ENCODE results near the gene TSSC4.
A peak's percentile ranks its signal among the peaks of the same experiment; 100 is the strongest.

The TSSC4 gene

DNA sequence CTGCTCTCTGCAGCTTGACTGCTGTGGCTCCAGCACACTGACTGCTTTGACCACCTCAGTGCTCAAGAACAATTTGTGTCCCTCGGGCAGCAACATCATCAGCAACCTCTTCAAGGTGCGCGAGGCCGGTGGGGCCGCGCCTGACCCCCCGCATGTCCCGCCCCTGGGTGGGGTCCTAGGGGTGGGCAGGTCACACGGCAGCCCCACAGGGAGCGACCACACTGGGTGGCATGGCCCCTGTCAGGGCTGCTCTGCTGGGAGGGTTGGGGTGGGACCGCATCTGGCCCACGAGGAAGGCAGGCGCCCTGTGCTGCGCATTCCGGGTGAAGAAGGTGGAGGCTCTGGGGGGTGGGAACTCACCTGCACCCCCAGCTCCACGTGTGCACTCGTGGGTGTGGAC, 4.7 kb upstream of the TSSC4 start:
- no peak overlapping the region for H3K27ac Mint-ChIP-seq
- H3K9me3 Mint-ChIP-seq: no peaks in the 10 kb centered on the region
- DNase-seq: no peak
- no peaks in the 10 kb centered on the region for H3K27me3 Mint-ChIP-seq (ENCODE audit: low read depth, poor library complexity)
- peaks cover 6% of the 10 kb centered on the region for H3K4me1 Mint-ChIP-seq
- H3K4me3 Mint-ChIP-seq: no peak overlapping the region
- peaks cover 11% of the 10 kb centered on the region for H3K36me3 Mint-ChIP-seq (ENCODE audit: low read depth)
- TF ChIP-seq CTCF (IDR thresholded peaks at IDR 0.05): no peak

DNA sequence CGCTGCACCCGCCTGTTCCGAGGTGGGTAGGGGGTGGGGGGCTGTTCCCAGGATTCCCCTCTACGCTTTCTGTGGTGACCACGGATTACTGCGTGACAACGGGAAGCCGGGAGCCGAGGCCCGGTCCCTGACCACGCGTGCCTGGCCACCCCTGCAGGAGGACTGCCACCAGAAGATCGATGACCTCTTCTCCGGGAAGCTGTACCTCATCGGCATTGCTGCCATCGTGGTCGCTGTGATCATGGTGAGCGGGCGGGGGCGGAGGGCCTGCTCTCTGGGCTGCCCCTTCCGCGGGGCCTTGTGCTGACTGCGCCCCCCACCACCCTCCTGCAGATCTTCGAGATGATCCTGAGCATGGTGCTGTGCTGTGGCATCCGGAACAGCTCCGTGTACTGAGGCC, 4.1 kb upstream of the TSSC4 start:
- H3K9me3 Mint-ChIP-seq: no peaks in the 10 kb centered on the region
- peaks cover 11% of the 10 kb centered on the region for H3K36me3 Mint-ChIP-seq (ENCODE audit: low read depth)
- no peaks in the 10 kb centered on the region for H3K27me3 Mint-ChIP-seq (ENCODE audit: low read depth, poor library complexity)

GRCh38 chr11:2397005-2397404, 3.5 kb upstream of the TSSC4 start:
- Mint-ChIP-seq H3K36me3 (ENCODE audit: low read depth) (peaks cover 11% of the 10 kb centered on the region), H3K27ac (peak overlapping the region; percentile 86)

More for the DNA sequence above, 4.1 kb upstream of the TSSC4 start:
- peaks cover 10% of the 10 kb centered on the region for H3K4me1 Mint-ChIP-seq
- no peak for DNase-seq
- no peak for TF ChIP-seq CTCF (IDR thresholded peaks at IDR 0.05)
- no peak overlapping the region for H3K4me3 Mint-ChIP-seq
- H3K27ac Mint-ChIP-seq: no peak overlapping the region

DNA sequence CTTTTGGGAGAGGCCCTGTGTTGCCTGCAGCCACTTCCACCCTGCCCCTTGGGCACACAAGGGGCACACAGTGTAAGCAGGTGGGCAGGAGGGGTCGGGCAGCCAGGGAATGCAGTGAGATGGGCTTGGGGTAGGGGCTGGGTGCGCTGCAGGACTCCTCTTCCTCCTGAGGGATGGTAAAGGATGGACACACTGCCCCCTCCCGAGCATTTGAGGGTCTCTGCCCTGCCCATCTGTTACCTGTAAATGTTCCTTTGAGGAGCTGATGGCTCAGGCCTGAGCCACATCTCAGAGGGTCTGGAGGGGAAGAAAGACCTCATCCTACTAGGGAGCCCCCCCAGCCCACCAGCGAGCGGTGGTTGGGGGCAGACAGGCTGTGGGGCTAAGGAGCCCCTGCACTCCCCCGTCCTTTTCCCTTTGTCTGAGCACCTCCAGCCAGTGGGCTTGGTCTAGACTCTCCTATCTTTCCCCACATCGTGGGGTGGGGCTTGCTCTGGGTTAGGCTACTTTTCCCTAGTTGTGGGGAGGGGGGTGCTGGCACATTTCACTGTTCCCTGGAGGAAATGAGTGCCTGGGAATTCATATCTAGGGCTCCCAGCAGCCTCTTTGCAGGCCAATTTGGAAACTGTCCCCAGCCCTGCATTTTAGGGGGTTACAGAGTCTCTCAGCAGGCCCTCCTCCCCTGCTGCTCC, 1.7 kb upstream of the TSSC4 start:
- Mint-ChIP-seq H3K27ac (peak overlapping the region; percentile 93), H3K4me1 (peaks cover 25% of the 10 kb centered on the region), H3K27me3 (ENCODE audit: low read depth, poor library complexity) (no peaks in the 10 kb centered on the region), H3K9me3 (no peaks in the 10 kb centered on the region), H3K4me3 (peak overlapping the region; percentile 92), H3K36me3 (ENCODE audit: low read depth) (peaks cover 11% of the 10 kb centered on the region)
- no peak for TF ChIP-seq CTCF (IDR thresholded peaks at IDR 0.05)
- DNase-seq: no peak

More at GRCh38 chr11:2397005-2397404, 3.5 kb upstream of the TSSC4 start:
- Mint-ChIP-seq H3K9me3 (no peaks in the 10 kb centered on the region), H3K4me3 (no peak overlapping the region), H3K27me3 (ENCODE audit: low read depth, poor library complexity) (no peaks in the 10 kb centered on the region), H3K4me1 (peaks cover 15% of the 10 kb centered on the region)
- TF ChIP-seq CTCF (IDR thresholded peaks at IDR 0.05): no peak
- DNase-seq: no peak

DNA sequence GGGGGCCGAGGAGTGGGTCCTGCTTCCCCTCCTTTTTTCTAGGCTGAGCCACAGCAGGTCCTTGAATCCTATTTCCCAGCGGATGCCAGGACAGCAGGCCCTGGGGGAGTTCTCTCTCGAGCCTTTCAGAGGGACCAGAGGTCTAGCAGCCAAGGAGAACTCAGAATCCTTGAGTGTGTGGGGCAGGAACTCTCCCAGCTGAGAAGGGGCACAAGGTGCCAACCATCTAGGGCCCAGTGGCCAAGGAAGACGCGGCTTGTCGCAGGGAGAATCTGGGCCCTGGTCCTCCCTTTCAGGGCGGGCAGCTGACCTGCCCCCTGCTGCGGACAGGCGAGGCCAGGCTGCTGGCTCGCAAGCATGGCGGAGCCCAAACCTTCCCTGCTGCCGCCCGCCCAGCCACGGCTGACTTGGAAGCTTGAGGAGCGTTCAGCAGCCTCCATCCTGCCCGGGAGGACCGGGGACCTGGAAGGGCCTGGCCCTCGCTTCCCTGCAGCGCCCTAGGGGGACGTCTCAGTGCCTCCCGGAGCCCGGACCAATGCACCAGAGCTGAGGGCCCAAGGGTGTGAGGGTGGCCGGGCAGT, 972 bp upstream of the TSSC4 start:
- H3K4me3 Mint-ChIP-seq: peak overlapping the region; percentile 92
- peak; percentile 52 for DNase-seq
- peaks cover 11% of the 10 kb centered on the region for H3K36me3 Mint-ChIP-seq (ENCODE audit: low read depth)
- no peak for TF ChIP-seq CTCF (IDR thresholded peaks at IDR 0.05)
- no peaks in the 10 kb centered on the region for H3K9me3 Mint-ChIP-seq
- peaks cover 29% of the 10 kb centered on the region for H3K4me1 Mint-ChIP-seq
- no peaks in the 10 kb centered on the region for H3K27me3 Mint-ChIP-seq (ENCODE audit: low read depth, poor library complexity)
- peak overlapping the region; percentile 93 for H3K27ac Mint-ChIP-seq

Data from nephron progenitor cell (in vitro differentiated cells).